Epithelial cell of proximal tubule (primary cell): ENCODE data around the gene NOX4. TPM values are rescaled to one million over a fixed set of nuclear protein-coding genes. Genes with fewer than 3 reads are reported as not detected.
A peak's percentile ranks its signal among the peaks of the same experiment; 100 is the strongest.

Experiments
- DNase-seq: peaks from one replicate; pipeline ENCODE4 v3.0.0-alpha.2; 2011; ENCODE audit warnings: low read depth
- H3K4me3 ChIP-seq: 2 replicates; pipeline ENCODE4 v1.5.1; 2011; ENCODE audit warnings: low read depth, mild to moderate bottlenecking, low read length
- total RNA-seq: library from RNA; depleted of rRNA; stranded (reverse); fragments of >200 nt; gene quantifications from 2 replicates; pipeline ENCODE4 v1.2.3, GENCODE V29; 2015
- TF ChIP-seq, protein P1 (sequence below): conservative IDR thresholded peaks from 2 replicates; pipeline ENCODE4 v1.5.1; 2012; ENCODE audit warnings: low read depth, mild to moderate bottlenecking, low read length

The NOX4 gene
- 9.3 and 11.6 TPM in 2 replicates for total RNA-seq

- peak within 1 kb of the TSS; percentile 63 for H3K4me3 ChIP-seq
- TF ChIP-seq, protein P1, sequence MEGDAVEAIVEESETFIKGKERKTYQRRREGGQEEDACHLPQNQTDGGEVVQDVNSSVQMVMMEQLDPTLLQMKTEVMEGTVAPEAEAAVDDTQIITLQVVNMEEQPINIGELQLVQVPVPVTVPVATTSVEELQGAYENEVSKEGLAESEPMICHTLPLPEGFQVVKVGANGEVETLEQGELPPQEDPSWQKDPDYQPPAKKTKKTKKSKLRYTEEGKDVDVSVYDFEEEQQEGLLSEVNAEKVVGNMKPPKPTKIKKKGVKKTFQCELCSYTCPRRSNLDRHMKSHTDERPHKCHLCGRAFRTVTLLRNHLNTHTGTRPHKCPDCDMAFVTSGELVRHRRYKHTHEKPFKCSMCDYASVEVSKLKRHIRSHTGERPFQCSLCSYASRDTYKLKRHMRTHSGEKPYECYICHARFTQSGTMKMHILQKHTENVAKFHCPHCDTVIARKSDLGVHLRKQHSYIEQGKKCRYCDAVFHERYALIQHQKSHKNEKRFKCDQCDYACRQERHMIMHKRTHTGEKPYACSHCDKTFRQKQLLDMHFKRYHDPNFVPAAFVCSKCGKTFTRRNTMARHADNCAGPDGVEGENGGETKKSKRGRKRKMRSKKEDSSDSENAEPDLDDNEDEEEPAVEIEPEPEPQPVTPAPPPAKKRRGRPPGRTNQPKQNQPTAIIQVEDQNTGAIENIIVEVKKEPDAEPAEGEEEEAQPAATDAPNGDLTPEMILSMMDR, result no peak
- no peak for DNase-seq
Measured at GRCh38 chr11:89490981-89491690, at the start of gene NOX4. TSS of gene NOX4 (minus strand) at chr11:89491375. CDS start at chr11:89491246, 129 bp downstream.

DNA sequence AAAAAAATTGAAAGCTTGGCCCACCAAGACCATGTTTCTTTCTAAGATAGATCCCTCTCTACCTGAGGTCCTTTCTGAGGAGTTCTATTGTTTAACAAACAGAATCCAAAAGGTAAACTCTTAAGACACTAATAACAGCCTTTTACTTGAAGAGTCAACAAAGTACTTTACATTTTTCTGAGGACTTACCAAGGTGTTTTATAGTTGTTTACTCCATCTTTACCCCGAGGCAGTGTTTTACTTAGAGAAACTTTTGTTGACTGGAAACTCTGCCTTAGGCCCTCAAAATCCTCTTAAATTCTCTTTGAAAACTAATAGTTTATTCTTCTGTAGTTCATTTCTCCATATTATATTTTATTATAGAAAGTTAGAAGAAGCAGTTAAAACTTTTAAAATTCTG lies 49.7 kb upstream of the NOX4 start:
- DNase-seq, result no peak
- TF ChIP-seq, protein P1, result no peak
- H3K4me3 ChIP-seq, result no peak overlapping the region

DNA sequence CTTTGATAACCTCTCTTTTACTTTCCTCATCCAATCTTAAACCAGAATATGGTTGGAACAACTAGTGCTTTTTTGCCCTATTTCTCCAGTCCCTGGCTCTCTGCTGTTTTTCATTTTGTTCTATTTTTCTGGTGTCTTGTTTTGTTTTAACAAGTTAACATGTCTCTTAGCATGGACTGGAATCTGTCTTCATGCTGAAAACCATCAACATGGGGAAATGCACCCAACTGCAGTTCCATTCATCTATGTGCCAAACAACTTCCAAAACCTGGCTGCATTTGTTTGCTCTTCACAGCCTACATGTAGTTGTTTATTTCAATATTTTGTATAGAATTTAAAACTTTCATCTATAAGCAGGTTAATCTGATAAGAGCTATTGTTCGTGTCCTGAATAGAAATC lies 46.8 kb upstream of the NOX4 start:
- DNase-seq, result no peak
- no peak overlapping the region for H3K4me3 ChIP-seq
- TF ChIP-seq, protein P1, result no peak

GRCh38 chr11:89536926-89537325 lies 45.8 kb upstream of the NOX4 start:
- TF ChIP-seq, protein P1, result no peak
- H3K4me3 ChIP-seq, result no peak overlapping the region

GRCh38 chr11:89535221-89535620 lies 44.0 kb upstream of the NOX4 start:
- DNase-seq, result no peak
- TF ChIP-seq, protein P1, result no peak
- H3K4me3 ChIP-seq, result no peak overlapping the region

More at GRCh38 chr11:89536926-89537325, 45.8 kb upstream of the NOX4 start:
- no peak for DNase-seq

- no peak for DNase-seq
- H3K4me3 ChIP-seq, result no peak overlapping the region
- TF ChIP-seq, protein P1, result no peak
Measured at GRCh38 chr11:89529626-89530380, 38.6 kb upstream of the NOX4 start.
